ENCODE measurements around the gene CX3CR1.

The CX3CR1 gene

GRCh38 chr3:39254806-39255449 is 24.9 kb downstream of the CX3CR1 start:
- TF ChIP-seq SPI1 (IDR thresholded peaks at IDR 0.05; ENCODE audit: borderline replicate concordance, low read depth), result no peak
- no peak for TF ChIP-seq POLR2AphosphoS5 (IDR thresholded peaks at IDR 0.05; ENCODE audit: low read depth)
- TF ChIP-seq REST (IDR thresholded peaks at IDR 0.05; ENCODE audit: insufficient replicate concordance, low read depth), result no peak
- no peak for TF ChIP-seq GABPA (IDR thresholded peaks at IDR 0.05; ENCODE audit: low read depth)
- TF ChIP-seq CTCF (IDR thresholded peaks at IDR 0.05; ENCODE audit: insufficient read depth, low read length), result no peak
- no peak for DNase-seq (ENCODE audit: low read depth in 1 of 2, low spot score in 1 of 2)
- Histone ChIP-seq H3K4me3 (replicated peaks; ENCODE audit: insufficient read depth, low read length) (no peak overlapping the region), H3K27ac (replicated peaks) (peak overlapping the region; percentile 87), H3K27me3 (ENCODE audit: insufficient read depth, poor library complexity, severe bottlenecking) (no peaks in the 10 kb centered on the region)

- no peak for DNase-seq (ENCODE audit: low read depth in 1 of 2, low spot score in 1 of 2)
- no peak overlapping the region for H3K27ac ChIP-seq (replicated peaks)
- H3K27me3 ChIP-seq (ENCODE audit: insufficient read depth, poor library complexity, severe bottlenecking), result no peaks in the 10 kb centered on the region
These were observed 28.3 kb downstream of the CX3CR1 start for GRCh38 chr3:39251576-39251975.

More at GRCh38 chr3:39251576-39251975, 28.3 kb downstream of the CX3CR1 start:
- TF ChIP-seq POLR2AphosphoS5 (IDR thresholded peaks at IDR 0.05; ENCODE audit: low read depth) (no peak), CTCF (IDR thresholded peaks at IDR 0.05; ENCODE audit: insufficient read depth, low read length) (no peak), SPI1 (IDR thresholded peaks at IDR 0.05; ENCODE audit: borderline replicate concordance, low read depth) (no peak), REST (IDR thresholded peaks at IDR 0.05; ENCODE audit: insufficient replicate concordance, low read depth) (no peak), GABPA (IDR thresholded peaks at IDR 0.05; ENCODE audit: low read depth) (no peak)
- H3K4me3 ChIP-seq (replicated peaks; ENCODE audit: insufficient read depth, low read length), result no peak overlapping the region
